Heart right ventricle (tissue), 16 donors: ENCODE measurements around the gene NELL1. TPM values are rescaled to one million over a fixed set of nuclear protein-coding genes. Genes with fewer than 3 reads are reported as not detected.
"Not testable (repeated sequence)": the region's sequence is repeated elsewhere in the genome, so short reads cannot be mapped to it uniquely, and the experiment has no call there.

Experiments used
- ATAC-seq, 8 donors: fragments of 200-7000 bp; cut with Tn5 transposase; one replicate each; pipeline ENCODE4 v1.9.1; 2020; ENCODE audit warnings: mild to moderate bottlenecking in 8 of 8, moderate library complexity in 8 of 8, moderate number of reproducible peaks in 1 of 8
- DNase-seq, 2 donors: peaks; one replicate each; pipeline ENCODE4 v3.0.0-alpha.2; 2020
- H3K27ac ChIP-seq, 10 donors: fragments of 200-600 bp; sonication (generic) in 2 of 10; one replicate each; pipeline versions ENCODE4 v1.5.0 to v1.8.0; 2020 to 2022; ENCODE audit warnings: mild to moderate bottlenecking in 3 of 10
- H3K27me3 ChIP-seq, 7 donors: fragments of 200-600 bp; one replicate each; pipeline ENCODE4 v1.8.0; 2021 to 2022; ENCODE audit warnings: mild to moderate bottlenecking in 2 of 7
- H3K36me3 ChIP-seq, 9 donors: fragments of 200-600 bp; sonication (generic) in 1 of 9; one replicate each; pipeline versions ENCODE4 v1.5.0 to v1.8.0; 2020 to 2022; ENCODE audit warnings: mild to moderate bottlenecking in 2 of 9
- H3K4me1 ChIP-seq, 9 donors: fragments of 200-600 bp; sonication (generic) in 1 of 9; one replicate each; pipeline versions ENCODE4 v1.5.0 to v1.8.0; 2020 to 2022; ENCODE audit warnings: mild to moderate bottlenecking in 4 of 9
- H3K4me3 ChIP-seq, 10 donors: fragments of 200-600 bp; sonication (generic) in 2 of 10; one replicate each; pipeline versions ENCODE4 v1.5.0 to v1.8.0; 2020 to 2022; ENCODE audit warnings: mild to moderate bottlenecking in 7 of 10, moderate library complexity in 2 of 10
- H3K9me3 ChIP-seq, 11 donors: fragments of 200-600 bp in 10 of 11; sonication (generic) in 2 of 11; one replicate each; pipeline versions ENCODE4 v1.5.0 to v1.8.0; 2013 to 2022; ENCODE audit warnings: mild to moderate bottlenecking in 2 of 11, control low read depth in 1 of 11, moderate library complexity in 1 of 11
- CTCF ChIP-seq, 9 donors: fragments of 200-600 bp; sonication (generic) in 2 of 9; IDR thresholded peaks; one replicate each; pipeline versions ENCODE4 v1.5.0 to v1.8.0; 2021 to 2022; ENCODE audit warnings: antibody characterized with exemption in 9 of 9, mild to moderate bottlenecking in 5 of 9, moderate library complexity in 1 of 9
- WGBS, 2 donors: extraction: QIAGEN DNeasy Blood & Tissue Kit; methylation state at CpG; one replicate each; pipeline ENCODE4 v1.1.7; 2013; ENCODE audit warnings: inconsistent platforms in 1 of 2; 5-methylcytosine and 5-hydroxymethylcytosine counted together
- intact Hi-C, 10 donors: fragments of 100-400 bp; cut with DNase I; formaldehyde crosslinking; loops; one replicate each; pipeline versions ENCODE4 v1.11.1 to v1.14.2; 2022
- polyA plus RNA-seq, 2 donors: library from polyadenylated mRNA; stranded (reverse); fragments of 200-250 nt; gene quantifications; one replicate each; pipeline ENCODE4 v1.2.3, GENCODE V29; 2013
- total RNA-seq, 10 donors: library from RNA; stranded (reverse); fragmentation: NEBNext Ultra II Directional in 3 of 10; extraction: Animal tissue kit (Norgen Biotek cat#: 25700) in 3 of 10; gene quantifications; one replicate each; pipeline versions ENCODE4 v1.2.1 to v1.2.4, GENCODE V29; 2021 to 2023
- donor health status: Arrhythmogenic right ventricular cardiomyopathy.
- donor health status: ischemic (EF 13 %, LVEDD 7.1; RV severe dilation, severe dysfunction).
- donor health status: healthy with polysubstance abuse.
- donor health status: DM: no; HTN: yes; CAD: no.
- donor health status: DM: no; HTN: no; CAD: no.
- donor health status: ischemic (EF 25% LVEDD 6.9; RV normal size, moderate dysfunction).
- donor health status: ischemic (EF 25% LVEDD 5.7; RV mildly dilated, moderate dysfunction).
- donor health status: healthy.
- donor health status: DM: yes; HTN: yes; CAD: no.
- donor health status: Ischemic cardiomyopathy.
- donor health status: ischemic (EF 35%, LVEDD 5.7; RV mildly dilated, moderate dysfunction).
- donor health status: nonischemic (EF 11% LVEDD 7.7; RV severe dilation, severe dysfunction).
- donor health status: DM: yes; HTN: yes; CAD: no.
- donor health status: PGD.
- donor health status: ischemic (EF 29% LVEDD 5.4; RV normal size, mild dysfunction).
- donor health status: nonischemic (EF 23%, LVEDD 6.1; RV moderate dilation, normal function).

The NELL1 gene
- total and polyA plus RNA-seq, 12 donors = not detected

- Histone ChIP-seq H3K4me1 (no peaks in the 10 kb centered on the region), H3K4me3 (no peak overlapping the region), H3K9me3 (no peaks in the 10 kb centered on the region), H3K27me3 (peaks cover 0 to 3% (median 0%) of the 10 kb centered on the region in 7 donors), H3K27ac (no peak overlapping the region), H3K36me3 (no peaks in the 10 kb centered on the region)
- intact Hi-C loops = no loop called here
- ATAC-seq (no peak), DNase-seq (no peak)
- no peak for TF ChIP-seq CTCF (IDR thresholded peaks at IDR 0.05)
- WGBS, 2 donors = 51 to 57% methylated on average over 1 of the region's 1 CpG
Observed at GRCh38 chr11:20854215-20854955, 185.0 kb downstream of the NELL1 start.

GRCh38 chr11:20861322-20861721, 191.9 kb downstream of the NELL1 start:
- intact Hi-C loops = no loop called here
- no peaks in the 10 kb centered on the region for H3K27me3 ChIP-seq
- 70 to 77% methylated on average over 2 of the region's 2 CpGs for WGBS, 2 donors
- no peaks in the 10 kb centered on the region for H3K9me3 ChIP-seq
- ATAC-seq (no peak), DNase-seq (no peak)
- no peak for TF ChIP-seq CTCF (IDR thresholded peaks at IDR 0.05)
- H3K4me1 ChIP-seq = no peaks in the 10 kb centered on the region
- no peaks in the 10 kb centered on the region for H3K36me3 ChIP-seq
- no peak overlapping the region for H3K27ac ChIP-seq
- no peak overlapping the region for H3K4me3 ChIP-seq

GRCh38 chr11:20862263-20862662, 192.9 kb downstream of the NELL1 start:
- WGBS, 2 donors = 80 to 84% methylated on average over 6 of the region's 6 CpGs
- intact Hi-C loops, DNase-seq, H3K27me3 ChIP-seq, ATAC-seq, H3K4me3 ChIP-seq, H3K4me1 ChIP-seq, H3K9me3 ChIP-seq, H3K36me3 ChIP-seq, H3K27ac ChIP-seq: not testable (repeated sequence)

GRCh38 chr11:20864628-20865027, 195.2 kb downstream of the NELL1 start:
- Histone ChIP-seq H3K27me3 (no peaks in the 10 kb centered on the region), H3K4me3 (no peak overlapping the region), H3K27ac (no peak overlapping the region), H3K36me3 (no peaks in the 10 kb centered on the region), H3K9me3 (no peaks in the 10 kb centered on the region), H3K4me1 (no peaks in the 10 kb centered on the region)
- intact Hi-C loops = no loop called here
- DNase-seq (no peak), ATAC-seq (no peak)
- TF ChIP-seq CTCF (IDR thresholded peaks at IDR 0.05) = no peak

- ATAC-seq (no peak), DNase-seq (no peak)
- WGBS, 2 donors = 68 to 77% methylated on average over 4 of the region's 4 CpGs
- Histone ChIP-seq H3K9me3 (no peaks in the 10 kb centered on the region), H3K27ac (no peak overlapping the region), H3K36me3 (no peaks in the 10 kb centered on the region), H3K4me3 (no peak overlapping the region), H3K27me3 (no peaks in the 10 kb centered on the region), H3K4me1 (no peaks in the 10 kb centered on the region)
- intact Hi-C loops = no loop called here
- no peak for TF ChIP-seq CTCF (IDR thresholded peaks at IDR 0.05)
Observed at GRCh38 chr11:20865161-20865560, 195.8 kb downstream of the NELL1 start.
